Measurements from ENCODE around the gene PLVAP.

The PLVAP gene

GRCh38 chr19:17332677-17333581 is 44.2 kb downstream of the PLVAP start (continued):
- TF ChIP-seq ZNF654 (tag by site-specific recombination; IDR thresholded peaks at IDR 0.05; ENCODE audit: low read depth) (no peak), ZNF391 (tag by site-specific recombination; IDR thresholded peaks at IDR 0.05; ENCODE audit: borderline replicate concordance, low read depth) (no peak), ZNF366 (tag by site-specific recombination; conservative IDR thresholded peaks at IDR 0.05) (no peak), KLF7 (tag by site-specific recombination; IDR thresholded peaks at IDR 0.05; ENCODE audit: borderline replicate concordance) (peak; percentile 50; the same call in 1 of the 2 replicates), ZNF311 (tag by site-specific recombination; IDR thresholded peaks at IDR 0.05; ENCODE audit: borderline replicate concordance) (no peak), ZNF157 (tag by site-specific recombination; IDR thresholded peaks at IDR 0.05) (no peak), ZNF324 (tag by site-specific recombination; IDR thresholded peaks at IDR 0.05) (no peak), ZNF677 (tag by site-specific recombination; IDR thresholded peaks at IDR 0.05) (no peak), KLF10 (tag by site-specific recombination; IDR thresholded peaks at IDR 0.05) (peak; percentile 98), ZNF530 (tag by site-specific recombination; IDR thresholded peaks at IDR 0.05; ENCODE audit: low read depth) (no peak), TCF7L2 (IDR thresholded peaks at IDR 0.05; ENCODE audit: borderline replicate concordance, low read depth, low read length) (no peak), ZNF837 (tag by site-specific recombination; IDR thresholded peaks at IDR 0.05) (no peak), ZNF354C (tag by site-specific recombination; IDR thresholded peaks at IDR 0.05; ENCODE audit: borderline replicate concordance, low read depth) (no peak), HOXC10 (CRISPR knock-in tag; IDR thresholded peaks at IDR 0.05) (no peak), OVOL3 (tag by site-specific recombination; IDR thresholded peaks at IDR 0.05) (no peak), ZNF19 (tag by site-specific recombination; IDR thresholded peaks at IDR 0.05; ENCODE audit: low read depth) (no peak), ZNF248 (tag by site-specific recombination; IDR thresholded peaks at IDR 0.05) (no peak), ZBTB44 (tag by site-specific recombination; IDR thresholded peaks at IDR 0.05) (peak; percentile 94), ZSCAN5A (tag by site-specific recombination; IDR thresholded peaks at IDR 0.05) (peak; percentile 59; the same call in 1 of the 2 replicates), GLI2 (tag by site-specific recombination; IDR thresholded peaks at IDR 0.05; ENCODE audit: borderline replicate concordance, low read depth) (no peak), SP3 (tag by site-specific recombination; IDR thresholded peaks at IDR 0.05) (peak; percentile 84), ZBTB20 (tag by site-specific recombination; IDR thresholded peaks at IDR 0.05) (no peak), ZNF155 (tag by site-specific recombination; IDR thresholded peaks at IDR 0.05) (no peak), ZNF561 (tag by site-specific recombination; IDR thresholded peaks at IDR 0.05; ENCODE audit: borderline replicate concordance) (no peak), PRDM6 (tag by site-specific recombination; IDR thresholded peaks at IDR 0.05) (no peak), MEIS1 (CRISPR knock-in tag; IDR thresholded peaks at IDR 0.05; ENCODE audit: borderline replicate concordance) (no peak), ZNF302 (tag by site-specific recombination; IDR thresholded peaks at IDR 0.05; ENCODE audit: low read depth) (no peak), PRDM4 (tag by site-specific recombination; IDR thresholded peaks at IDR 0.05) (no peak), ZNF626 (tag by site-specific recombination; IDR thresholded peaks at IDR 0.05) (no peak), ZNF529 (tag by site-specific recombination; IDR thresholded peaks at IDR 0.05; ENCODE audit: insufficient replicate concordance) (no peak), ZNF600 (tag by site-specific recombination; IDR thresholded peaks at IDR 0.05) (0 out of 2 replicates have a peak, but pooled peaks have one; percentile 10), SCRT2 (tag by site-specific recombination; IDR thresholded peaks at IDR 0.05) (no peak), ZNF223 (tag by site-specific recombination; IDR thresholded peaks at IDR 0.05) (no peak), KLF9 (tag by site-specific recombination; IDR thresholded peaks at IDR 0.05; ENCODE audit: low read depth) (peak; percentile 48)

Measured in HEK293 (cell line).